Psoas muscle (tissue), 8 donors: ENCODE results near the gene ATCAY. TPM values are rescaled to one million over a fixed set of nuclear protein-coding genes. Genes with fewer than 3 reads are reported as not detected.

Experiments used
- ATAC-seq, 4 donors: fragments of 200-7000 bp; cut with Tn5 transposase; one replicate each; pipeline ENCODE4 v1.9.1; 2020; ENCODE audit warnings: moderate library complexity in 3 of 4, mild to moderate bottlenecking in 2 of 4
- DNase-seq, 2 donors: peaks; one replicate each; pipeline ENCODE4 v3.0.0-alpha.2; 2020
- H3K27ac ChIP-seq: fragments of 200-600 bp; one replicate; pipeline ENCODE4 v1.8.0; 2022
- H3K27me3 ChIP-seq, 3 donors: fragments of 200-600 bp in 1 of 3; one replicate each; pipeline versions ENCODE4 v1.6.1 to v1.8.0; 2013 to 2022; ENCODE audit warnings: low read length in 2 of 3, mild to moderate bottlenecking in 2 of 3, moderate library complexity in 1 of 3; ENCODE audit not compliant: insufficient read depth in 3 of 3
- H3K36me3 ChIP-seq, 2 donors: fragments of 200-600 bp in 1 of 2; one replicate each; pipeline versions ENCODE4 v1.6.1 to v1.8.0; 2013 to 2022; ENCODE audit warnings: low read depth in 1 of 2, mild to moderate bottlenecking in 1 of 2, moderate library complexity in 1 of 2; ENCODE audit not compliant: insufficient read depth in 1 of 2
- H3K4me1 ChIP-seq: fragments of 200-600 bp; one replicate; pipeline ENCODE4 v1.8.0; 2022
- H3K4me3 ChIP-seq: fragments of 200-600 bp; one replicate; pipeline ENCODE4 v1.8.0; 2022; ENCODE audit warnings: mild to moderate bottlenecking
- H3K9me3 ChIP-seq: fragments of 200-600 bp; one replicate; pipeline ENCODE4 v1.8.0; 2022
- WGBS, 3 donors: extraction: QIAGEN DNeasy Blood & Tissue Kit; methylation state at CpG; one replicate each; pipeline versions ENCODE4 v1.1.6 to v1.1.7; 2013; 5-methylcytosine and 5-hydroxymethylcytosine counted together
- intact Hi-C, 2 donors: fragments of 100-400 bp; cut with DNase I; formaldehyde crosslinking; loops; one replicate each; pipeline versions ENCODE4 v1.11.0 to v1.14.2; 2022
- polyA plus RNA-seq, 3 donors: library from polyadenylated mRNA; stranded (reverse); fragments of 200-250 nt; gene quantifications; one replicate each; pipeline ENCODE4 v1.2.3, GENCODE V29; 2013
- total RNA-seq, 4 donors: library from RNA; stranded (reverse); fragmentation: NEBNext Ultra II Directional in 2 of 4; extraction: Animal tissue kit (Norgen Biotek cat#: 25700) in 2 of 4; gene quantifications; one replicate each; pipeline versions ENCODE4 v1.2.1 to v1.2.4, GENCODE V29; 2021 to 2023
- TF ChIP-seq, protein P1 (sequence below): fragments of 200-600 bp; IDR thresholded peaks from one replicate; pipeline ENCODE4 v1.8.0; 2022; ENCODE audit warnings: antibody characterized with exemption
- donor health status: healthy with polysubstance abuse.
- donor health status: DM: no; HTN: no; CAD: no; lungs with moderate emphysema.
- donor health status: Bipolar disorder and iron deficiency.
- donor health status: healthy.
- donor health status: DM: yes; HTN: yes; CAD: no.
- donor health status: DM: no; HTN: no; CAD: no.
- donor health status: DM: no; HTN: no; CAD: no.
- donor health status: DM: yes; HTN: yes; CAD: no.

ATCAY gene
- total and polyA plus RNA-seq, 7 donors = 0.04 TPM; not detected in 6

DNA sequence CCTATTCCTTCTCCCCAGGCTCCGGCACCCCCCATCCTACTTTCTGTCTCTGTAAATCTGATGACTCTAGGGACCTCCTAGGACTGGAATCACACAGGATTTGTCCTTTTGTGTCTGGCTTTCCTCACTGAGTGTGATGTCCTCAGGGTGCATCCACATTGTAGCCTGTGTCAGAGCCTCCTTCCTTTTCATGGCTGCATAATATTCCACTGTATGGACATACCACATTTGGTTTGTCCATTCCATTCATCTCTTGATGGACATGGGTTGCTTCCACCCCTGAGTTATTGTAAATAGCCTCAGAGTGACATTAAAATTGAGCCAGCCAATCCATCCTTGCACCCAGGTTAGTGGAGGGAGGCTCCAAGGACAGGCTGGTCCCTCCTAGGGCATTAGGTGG lies 29.6 kb downstream of the ATCAY start:
- intact Hi-C loops = no loop called here

DNA sequence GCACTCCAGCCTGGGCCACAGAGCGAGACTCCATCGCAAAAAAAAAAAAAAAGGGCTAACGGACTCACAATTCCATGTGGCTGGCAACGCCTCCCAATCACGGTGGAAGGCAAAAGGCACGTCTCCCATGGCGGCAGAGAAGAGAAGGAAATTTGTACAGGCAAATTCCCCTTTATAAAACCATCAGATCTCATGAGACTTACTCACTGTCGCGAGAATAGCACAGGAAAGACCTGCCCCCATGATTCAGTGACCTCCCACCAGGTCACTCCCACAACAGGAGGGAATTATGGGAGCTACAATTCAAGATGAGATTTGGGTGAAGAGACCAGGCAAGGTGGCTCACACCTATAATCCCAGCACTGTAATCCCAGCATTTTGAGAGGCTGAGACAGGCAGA lies 33.7 kb downstream of the ATCAY start:
- no peak overlapping the region for H3K4me3 ChIP-seq
- no peak for DNase-seq
- intact Hi-C loops = no loop called here
- TF ChIP-seq, protein P1, sequence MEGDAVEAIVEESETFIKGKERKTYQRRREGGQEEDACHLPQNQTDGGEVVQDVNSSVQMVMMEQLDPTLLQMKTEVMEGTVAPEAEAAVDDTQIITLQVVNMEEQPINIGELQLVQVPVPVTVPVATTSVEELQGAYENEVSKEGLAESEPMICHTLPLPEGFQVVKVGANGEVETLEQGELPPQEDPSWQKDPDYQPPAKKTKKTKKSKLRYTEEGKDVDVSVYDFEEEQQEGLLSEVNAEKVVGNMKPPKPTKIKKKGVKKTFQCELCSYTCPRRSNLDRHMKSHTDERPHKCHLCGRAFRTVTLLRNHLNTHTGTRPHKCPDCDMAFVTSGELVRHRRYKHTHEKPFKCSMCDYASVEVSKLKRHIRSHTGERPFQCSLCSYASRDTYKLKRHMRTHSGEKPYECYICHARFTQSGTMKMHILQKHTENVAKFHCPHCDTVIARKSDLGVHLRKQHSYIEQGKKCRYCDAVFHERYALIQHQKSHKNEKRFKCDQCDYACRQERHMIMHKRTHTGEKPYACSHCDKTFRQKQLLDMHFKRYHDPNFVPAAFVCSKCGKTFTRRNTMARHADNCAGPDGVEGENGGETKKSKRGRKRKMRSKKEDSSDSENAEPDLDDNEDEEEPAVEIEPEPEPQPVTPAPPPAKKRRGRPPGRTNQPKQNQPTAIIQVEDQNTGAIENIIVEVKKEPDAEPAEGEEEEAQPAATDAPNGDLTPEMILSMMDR = no peak
- 57 to 67% (median 66%) methylated on average over 6 to 9 of the region's 9 CpGs for WGBS, 3 donors
- no peak overlapping the region for H3K27ac ChIP-seq
- peaks cover 0 to 9% (median 0%) of the 10 kb centered on the region in 3 donors for H3K27me3 ChIP-seq
- H3K9me3 ChIP-seq = no peaks in the 10 kb centered on the region
- H3K36me3 ChIP-seq = no peaks in the 10 kb centered on the region
- ATAC-seq = peak in 1 of 4 donors; percentile 44
- no peaks in the 10 kb centered on the region for H3K4me1 ChIP-seq

More for the DNA sequence above, 29.6 kb downstream of the ATCAY start:
- Histone ChIP-seq H3K36me3 (no peaks in the 10 kb centered on the region), H3K4me3 (no peak overlapping the region), H3K9me3 (no peaks in the 10 kb centered on the region), H3K27ac (no peak overlapping the region), H3K27me3 (peaks cover 0 to 4% (median 0%) of the 10 kb centered on the region in 3 donors), H3K4me1 (no peaks in the 10 kb centered on the region)
- no peak for ATAC-seq
- DNase-seq = no peak
- 100% methylated on average over 1 of the region's 1 CpG for WGBS, 3 donors
- TF ChIP-seq, protein P1 = no peak

DNA sequence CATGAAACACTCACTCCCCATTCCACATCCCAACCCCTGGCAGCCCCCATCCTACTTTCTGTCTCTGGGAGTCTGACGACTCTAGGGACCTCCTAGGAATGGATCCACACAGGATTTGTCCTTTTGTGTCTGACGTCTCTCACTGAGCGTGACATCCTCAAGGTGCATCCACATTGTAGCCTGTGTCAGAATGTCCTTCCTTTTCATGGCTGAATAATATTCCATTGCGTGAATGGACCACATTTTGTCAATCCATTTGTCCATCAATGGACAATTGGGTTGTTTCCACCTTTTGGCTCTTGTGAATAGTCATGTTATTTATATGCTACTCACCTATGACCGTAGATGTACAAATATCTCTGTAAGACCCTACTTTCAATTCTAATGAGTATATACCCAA lies 35.5 kb downstream of the ATCAY start:
- intact Hi-C loops = no loop called here
- Histone ChIP-seq H3K4me1 (no peaks in the 10 kb centered on the region), H3K9me3 (no peaks in the 10 kb centered on the region), H3K27ac (no peak overlapping the region), H3K36me3 (no peaks in the 10 kb centered on the region), H3K4me3 (no peak overlapping the region), H3K27me3 (peaks cover 0 to 9% (median 0%) of the 10 kb centered on the region in 3 donors)
- WGBS, 3 donors = 87 to 92% (median 90%) methylated on average over 5 of the region's 5 CpGs
- TF ChIP-seq, protein P1 = no peak
- ATAC-seq = no peak
- no peak for DNase-seq

DNA sequence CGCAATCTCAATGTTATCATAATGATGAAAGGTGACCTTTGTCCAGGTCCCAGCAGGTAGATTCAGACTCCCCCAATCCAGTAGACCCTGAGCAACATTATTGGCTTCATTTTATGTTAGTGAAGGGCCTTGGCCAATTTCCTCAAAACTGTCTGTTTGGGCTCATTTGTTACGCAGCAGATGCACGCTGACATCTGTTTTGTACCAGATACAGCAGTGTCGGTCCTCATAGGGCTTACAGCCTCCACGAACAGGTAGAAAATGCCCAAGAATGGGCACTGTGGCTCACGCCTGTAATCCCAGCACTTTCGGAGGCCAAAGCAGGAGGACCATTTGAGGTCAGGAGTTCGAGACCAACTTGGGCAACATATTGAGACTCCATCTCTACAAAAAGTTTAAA lies 39.3 kb downstream of the ATCAY start:
- TF ChIP-seq, protein P1 = no peak
- H3K27ac ChIP-seq = no peak overlapping the region
- intact Hi-C loops = no loop called here
- H3K4me1 ChIP-seq = no peaks in the 10 kb centered on the region
- ATAC-seq (no peak), DNase-seq (no peak)
- H3K36me3 ChIP-seq = no peaks in the 10 kb centered on the region
- peaks cover 0 to 5% (median 0%) of the 10 kb centered on the region in 3 donors for H3K27me3 ChIP-seq
- H3K9me3 ChIP-seq = no peaks in the 10 kb centered on the region
- WGBS, 3 donors = 89 to 94% (median 93%) methylated on average over 8 of the region's 8 CpGs
- no peak overlapping the region for H3K4me3 ChIP-seq

DNA sequence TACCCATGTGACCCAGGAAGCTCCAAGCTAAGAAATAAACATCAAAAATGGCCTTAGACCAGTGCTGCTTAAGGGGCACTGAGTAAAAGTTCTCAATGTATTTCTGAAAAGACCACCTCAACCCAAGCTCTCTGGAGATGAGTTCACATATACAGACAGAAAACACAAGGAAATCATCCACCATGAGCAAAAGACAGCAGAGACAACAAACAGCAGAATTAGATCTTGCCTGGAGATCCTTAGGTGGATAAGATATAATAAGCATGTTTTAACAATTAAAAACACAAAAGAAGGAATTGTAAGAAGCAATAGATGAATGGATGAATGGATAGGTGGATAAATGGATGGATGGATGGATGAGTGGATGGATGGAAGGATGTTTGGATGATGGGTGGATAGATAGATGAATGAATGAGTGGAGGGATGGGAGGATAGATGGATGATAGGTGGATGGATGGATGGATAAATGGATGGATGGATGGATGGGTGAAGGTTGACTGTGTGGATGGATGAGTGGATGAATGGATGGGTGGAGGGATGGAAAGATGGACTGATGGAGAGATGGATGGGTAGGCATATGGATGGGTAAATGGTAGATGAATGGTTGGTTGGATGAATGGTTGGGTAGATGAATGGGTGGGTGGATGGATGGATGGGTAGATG lies 42.7 kb downstream of the ATCAY start:
- Histone ChIP-seq H3K27ac (no peak overlapping the region), H3K9me3 (no peaks in the 10 kb centered on the region), H3K27me3 (no peaks in the 10 kb centered on the region), H3K4me1 (no peaks in the 10 kb centered on the region), H3K4me3 (no peak overlapping the region), H3K36me3 (no peaks in the 10 kb centered on the region)
- ATAC-seq (no peak), DNase-seq (no peak)
- intact Hi-C loops = no loop called here
- TF ChIP-seq, protein P1 = no peak
